Coronary artery (tissue), 2 donors: ENCODE measurements around the gene ANK3.

Source experiments
- DNase-seq: peaks from one replicate; pipeline ENCODE4 v3.0.0-alpha.2; 2017; ENCODE audit warnings: low spot score
- H3K27ac ChIP-seq, 2 donors: fragments of 200-600 bp; sonication (generic); one replicate each; pipeline ENCODE4 v1.5.1; 2016 to 2019
- H3K4me3 ChIP-seq: fragments of 200-600 bp; sonication (generic); 2 replicates; pipeline ENCODE4 v1.5.1; 2016; ENCODE audit warnings: mild to moderate bottlenecking, moderate library complexity
- CTCF ChIP-seq: fragments of 200-600 bp; sonication (generic); IDR thresholded peaks from one replicate; pipeline ENCODE4 v1.5.1; 2019; ENCODE audit warnings: antibody characterized with exemption

Gene ANK3

GRCh38 chr10:60374836-60375235 is 14.8 kb downstream of the ANK3 start:
- no peak for TF ChIP-seq CTCF
- DNase-seq, result no peak
- Histone ChIP-seq H3K4me3 (no peak overlapping the region), H3K27ac (peak overlapping the region in 1 of 2 donors; percentile 24)

- DNase-seq, result no peak
- Histone ChIP-seq H3K4me3 (no peak overlapping the region), H3K27ac (no peak overlapping the region)
- TF ChIP-seq CTCF, result no peak
These were observed 17.2 kb downstream of the ANK3 start for GRCh38 chr10:60372436-60372835.

GRCh38 chr10:60369547-60369930 is 20.1 kb downstream of the ANK3 start:
- TF ChIP-seq CTCF, result no peak
- Histone ChIP-seq H3K27ac (no peak overlapping the region), H3K4me3 (no peak overlapping the region)
- no peak for DNase-seq

- Histone ChIP-seq H3K27ac (no peak overlapping the region), H3K4me3 (no peak overlapping the region)
- TF ChIP-seq CTCF, result no peak
- no peak for DNase-seq
These were observed 20.7 kb downstream of the ANK3 start for GRCh38 chr10:60368875-60369546.

- H3K4me3 ChIP-seq, result no peak overlapping the region
- TF ChIP-seq CTCF, result no peak
- H3K27ac ChIP-seq, result no peak overlapping the region
- DNase-seq, result no peak
These were observed 21.8 kb downstream of the ANK3 start for GRCh38 chr10:60367901-60368300.

- no peak for TF ChIP-seq CTCF
- DNase-seq, result no peak
- Histone ChIP-seq H3K4me3 (peak overlapping the region; percentile 31), H3K27ac (no peak overlapping the region)
These were observed 22.2 kb downstream of the ANK3 start for GRCh38 chr10:60367431-60367830.

- no peak overlapping the region for H3K27ac ChIP-seq
These were observed 22.7 kb downstream of the ANK3 start for GRCh38 chr10:60367024-60367423.

More at GRCh38 chr10:60367024-60367423, 22.7 kb downstream of the ANK3 start:
- TF ChIP-seq CTCF, result no peak
- peak overlapping the region; percentile 31 for H3K4me3 ChIP-seq
- DNase-seq, result no peak
